ENCODE measurements around the gene CCDC8.
"Not testable (repeated sequence)": the region's sequence is repeated elsewhere in the genome, so short reads cannot be mapped to it uniquely, and the experiment has no call there.

The CCDC8 gene

GRCh38 chr19:46397801-46398479 is 15.4 kb downstream of the CCDC8 start:
- not testable (repeated sequence) for DNase-seq

- no peak for DNase-seq
These were observed 19.0 kb downstream of the CCDC8 start for GRCh38 chr19:46394402-46394797.

GRCh38 chr19:46393456-46394401 is 19.6 kb downstream of the CCDC8 start:
- DNase-seq, result no peak

- no peak for DNase-seq
These were observed 20.5 kb downstream of the CCDC8 start for GRCh38 chr19:46392837-46393236.

DNA sequence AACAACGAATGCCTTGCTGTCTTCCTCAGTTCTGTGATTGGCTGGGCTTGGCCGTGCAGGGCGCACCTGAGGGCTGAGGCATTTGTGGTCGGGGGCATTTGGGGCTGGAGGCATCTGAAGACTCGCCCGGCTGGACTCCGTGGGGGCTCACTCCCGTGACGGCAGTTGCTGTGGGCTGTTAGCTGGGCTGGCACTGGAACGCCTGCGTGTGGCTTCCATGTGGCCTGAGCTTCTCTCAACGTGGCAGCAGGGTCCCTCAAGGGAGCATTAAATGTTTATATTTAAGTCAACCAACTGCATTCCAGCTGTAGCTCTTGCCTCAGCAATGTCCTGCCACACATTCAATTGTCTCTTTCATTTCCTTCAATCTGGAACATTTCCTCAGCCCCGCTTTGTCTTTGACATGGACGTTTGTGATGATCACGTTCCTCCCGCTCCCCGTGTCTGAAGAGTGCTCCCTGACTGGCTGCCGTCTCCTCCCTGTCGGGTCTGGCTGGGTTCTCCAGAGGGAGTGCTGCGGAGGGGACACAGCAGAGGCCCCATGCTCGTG is 21.0 kb downstream of the CCDC8 start:
- no peak for DNase-seq

GRCh38 chr19:46391296-46392251 is 21.8 kb downstream of the CCDC8 start:
- no peak for DNase-seq

DNA sequence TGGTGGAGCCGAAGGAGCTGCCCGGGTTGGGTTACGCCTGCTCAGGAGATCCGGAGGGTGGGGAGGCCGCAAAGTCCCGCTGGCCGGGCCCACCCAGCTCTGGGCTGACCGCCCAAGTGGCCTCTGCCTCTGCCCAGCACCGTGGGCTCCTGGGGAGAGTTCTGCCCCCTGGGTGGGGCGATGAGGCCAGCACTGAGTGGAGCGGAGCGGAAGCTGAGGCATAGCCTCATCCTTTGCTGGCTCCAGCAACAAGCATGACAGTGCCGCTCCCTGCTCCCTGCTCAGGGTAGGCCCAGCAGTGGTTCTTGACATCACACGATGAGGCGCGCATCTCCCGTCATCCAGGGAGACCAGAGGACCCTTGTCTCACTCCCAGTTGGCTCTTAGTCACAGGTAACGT is 22.5 kb downstream of the CCDC8 start:
- no peak for DNase-seq

DNA sequence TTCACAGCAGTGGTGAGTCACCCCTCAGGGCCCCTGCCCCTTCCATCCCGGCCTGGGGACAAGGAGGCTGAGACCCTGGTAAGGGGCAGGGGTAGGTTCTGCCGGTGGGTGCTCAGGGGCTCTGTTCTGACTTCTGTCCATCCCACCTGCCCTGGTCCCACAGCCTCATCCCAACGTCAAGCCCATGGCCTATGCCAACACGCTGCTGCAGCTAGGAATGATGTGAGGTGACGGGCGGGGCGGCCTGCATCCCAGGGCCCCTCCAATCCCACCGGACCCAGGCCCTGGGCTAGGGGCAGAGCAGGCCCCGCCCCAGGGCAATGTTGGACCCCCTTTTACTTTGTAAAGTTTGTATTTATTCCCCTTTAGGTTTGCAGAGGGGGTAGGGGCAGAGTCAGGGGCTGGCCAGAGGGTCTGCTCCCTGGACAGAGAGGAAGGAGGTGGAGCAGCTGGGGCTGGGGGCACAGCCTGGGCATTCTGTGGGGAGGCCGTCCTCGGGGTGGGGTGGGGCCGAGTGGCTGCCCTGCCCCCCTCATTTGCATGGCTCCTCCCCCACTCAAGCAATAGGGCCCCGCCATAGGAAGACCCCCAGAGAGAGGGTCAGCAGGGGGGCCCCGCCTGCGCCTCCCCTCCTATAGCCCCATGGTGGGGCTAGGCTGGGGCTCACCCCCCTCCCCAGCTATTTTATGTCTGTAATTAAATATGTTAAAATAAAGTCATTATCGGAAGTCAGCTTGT is 23.1 kb downstream of the CCDC8 start:
- no peak for DNase-seq

DNA sequence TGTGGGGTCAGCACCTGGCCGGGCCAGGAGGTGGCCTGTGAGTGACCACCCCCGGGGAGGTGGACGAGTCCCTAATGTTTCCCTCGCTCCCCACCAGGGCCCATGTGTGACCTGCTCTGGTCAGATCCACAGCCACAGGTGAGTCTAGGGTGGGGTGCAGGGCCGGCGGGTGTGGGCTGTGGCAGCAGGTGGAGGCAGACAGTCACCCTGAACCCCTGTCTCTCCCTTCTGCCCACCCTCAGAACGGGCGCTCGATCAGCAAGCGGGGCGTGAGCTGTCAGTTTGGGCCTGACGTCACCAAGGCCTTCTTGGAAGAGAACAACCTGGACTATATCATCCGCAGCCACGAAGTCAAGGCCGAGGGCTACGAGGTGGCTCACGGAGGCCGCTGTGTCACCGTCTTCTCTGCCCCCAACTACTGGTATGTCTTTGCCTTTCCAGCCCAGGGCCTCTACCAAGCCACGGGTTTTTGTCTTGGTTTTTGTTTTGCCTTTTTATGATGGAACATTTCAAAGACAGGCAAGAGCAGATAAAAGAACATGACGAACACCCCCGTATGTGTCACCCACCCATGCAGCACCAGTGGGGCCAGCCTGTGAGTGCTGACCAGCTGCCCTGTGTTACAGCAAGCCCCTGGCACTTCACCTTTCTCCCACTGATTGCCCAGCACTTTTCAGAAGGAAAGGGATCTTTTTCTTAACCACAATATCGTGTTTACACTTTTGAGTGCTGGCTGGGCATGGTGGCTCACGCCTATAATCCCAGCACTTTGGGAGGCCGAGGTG is 24.9 kb downstream of the CCDC8 start:
- DNase-seq, result no peak

DNA sequence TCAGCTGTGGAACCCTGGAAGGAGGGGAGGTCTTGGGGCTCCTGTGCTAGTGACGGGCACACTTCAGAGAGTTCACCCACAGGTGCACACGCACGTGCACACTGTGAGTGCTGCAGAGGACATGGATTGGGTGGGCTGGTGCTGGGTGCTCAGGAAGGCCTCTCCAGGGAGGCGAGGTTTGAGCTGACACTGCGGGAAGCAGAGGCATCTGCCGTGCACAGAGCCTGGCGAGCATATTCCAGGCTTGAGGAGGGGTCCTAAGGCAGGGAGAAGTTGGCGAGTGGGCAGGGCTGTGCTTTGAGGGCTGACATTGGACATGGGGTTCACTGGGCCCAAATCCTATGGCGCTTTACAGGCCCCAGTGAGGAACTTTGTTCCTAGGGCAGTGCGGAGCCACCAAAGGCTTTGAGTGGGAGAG is 25.6 kb downstream of the CCDC8 start:
- no peak for DNase-seq

DNA sequence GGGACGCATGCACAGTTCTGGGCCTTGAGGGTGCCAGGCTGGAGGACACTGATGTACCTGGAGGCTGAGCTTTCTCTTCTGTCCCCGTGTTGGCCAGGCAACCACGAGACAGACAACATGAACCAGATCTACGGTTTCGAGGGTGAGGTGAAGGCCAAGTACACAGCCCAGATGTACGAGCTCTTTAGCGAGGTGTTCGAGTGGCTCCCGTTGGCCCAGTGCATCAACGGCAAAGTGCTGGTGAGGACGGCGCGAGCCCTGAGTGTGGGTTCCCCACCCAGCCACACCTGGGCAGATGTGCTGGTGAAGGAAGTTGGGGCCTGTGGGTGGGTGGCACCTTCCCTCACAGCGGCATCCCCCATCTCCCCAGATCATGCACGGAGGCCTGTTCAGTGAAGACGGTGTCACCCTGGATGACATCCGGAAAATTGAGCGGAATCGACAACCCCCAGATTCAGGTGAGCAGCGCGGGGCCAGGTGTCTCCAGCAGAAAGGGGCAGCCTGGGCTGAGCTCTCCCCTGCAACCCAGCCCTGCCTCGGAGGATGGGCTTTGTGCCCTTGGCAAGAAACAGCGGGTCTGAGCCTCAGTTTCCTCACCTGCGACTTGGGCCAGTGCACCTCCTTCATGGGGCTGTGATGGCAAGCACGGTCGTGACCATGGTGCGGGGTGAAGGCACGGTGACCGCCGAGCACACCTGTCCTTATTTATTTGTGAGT is 26.2 kb downstream of the CCDC8 start:
- DNase-seq, result no peak

GRCh38 chr19:46386151-46386550 is 27.2 kb downstream of the CCDC8 start:
- DNase-seq, result no peak

- DNase-seq, result no peak
These were observed 27.7 kb downstream of the CCDC8 start for GRCh38 chr19:46385636-46386035.

DNA sequence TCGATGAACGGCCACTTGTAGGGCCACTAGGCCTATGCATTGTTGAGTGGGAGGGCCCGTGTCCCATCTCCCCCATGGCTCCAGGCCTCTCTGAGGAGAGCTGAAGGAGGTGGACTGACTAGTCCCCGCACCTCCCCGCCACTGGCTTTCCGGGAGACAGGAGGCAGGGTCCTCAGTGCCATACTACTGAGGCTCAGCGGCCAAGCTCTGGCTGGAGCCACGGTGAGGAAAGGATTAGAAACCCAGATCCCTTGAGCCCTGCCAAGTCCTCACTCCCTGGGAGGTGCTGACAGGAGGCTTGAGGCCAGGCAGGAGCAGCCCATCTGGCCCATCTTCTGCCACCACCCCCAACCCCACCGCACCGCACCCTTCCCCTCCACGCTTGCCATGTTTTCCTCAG is 29.0 kb downstream of the CCDC8 start:
- no peak for DNase-seq

DNA sequence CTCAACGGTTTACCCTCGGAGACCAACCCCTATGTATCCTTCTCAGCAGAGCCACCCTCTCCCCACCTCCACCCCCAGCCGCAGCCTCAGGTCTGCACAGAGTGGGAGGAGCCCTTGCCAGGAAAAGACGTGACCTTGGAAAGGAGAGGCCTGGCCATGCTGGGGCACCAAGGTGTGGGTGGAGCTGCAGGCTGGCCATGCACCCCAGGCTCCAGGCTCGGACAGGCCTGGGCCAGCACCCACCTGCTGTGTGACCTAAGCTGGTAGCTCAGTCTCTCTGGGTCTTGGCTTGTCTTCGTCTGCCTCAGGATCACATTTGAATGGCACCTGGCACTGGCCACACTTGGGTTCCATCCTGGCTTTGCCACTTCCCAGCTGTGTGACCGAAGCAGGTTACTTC is 29.5 kb downstream of the CCDC8 start:
- no peak for DNase-seq

DNA sequence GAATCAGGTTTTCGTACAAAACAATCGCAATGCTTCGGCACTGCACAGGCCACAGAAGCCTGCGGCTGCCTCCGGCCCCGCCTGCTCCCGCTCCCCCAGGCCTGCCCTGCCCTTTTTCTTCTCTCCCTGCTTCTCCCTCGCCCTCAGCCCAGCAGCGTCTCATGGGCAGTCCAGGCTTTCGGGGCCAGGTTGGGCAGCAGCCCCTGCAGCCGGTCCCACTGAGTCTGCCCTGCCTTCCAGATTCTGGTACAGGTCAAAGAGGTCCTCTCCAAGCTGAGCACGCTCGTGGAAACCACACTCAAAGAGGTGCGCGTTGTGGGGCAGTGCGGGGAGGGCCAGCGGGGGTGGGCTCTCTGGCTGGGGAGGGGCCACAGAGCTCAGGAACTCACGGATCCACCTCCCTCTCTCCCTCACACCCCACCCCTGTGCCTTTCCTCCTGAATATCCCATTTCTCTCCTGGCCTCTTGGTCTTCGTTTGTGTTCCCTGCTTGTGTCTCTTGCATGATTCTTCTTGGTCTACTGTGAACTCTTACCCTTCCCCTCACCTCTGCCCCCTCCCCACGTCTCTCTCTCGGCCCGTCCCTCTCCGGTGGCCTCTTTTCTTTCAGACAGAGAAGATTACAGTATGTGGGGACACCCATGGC is 30.1 kb downstream of the CCDC8 start:
- no peak for DNase-seq

- no peak for DNase-seq
These were observed 31.5 kb downstream of the CCDC8 start for GRCh38 chr19:46381756-46382345.

DNA sequence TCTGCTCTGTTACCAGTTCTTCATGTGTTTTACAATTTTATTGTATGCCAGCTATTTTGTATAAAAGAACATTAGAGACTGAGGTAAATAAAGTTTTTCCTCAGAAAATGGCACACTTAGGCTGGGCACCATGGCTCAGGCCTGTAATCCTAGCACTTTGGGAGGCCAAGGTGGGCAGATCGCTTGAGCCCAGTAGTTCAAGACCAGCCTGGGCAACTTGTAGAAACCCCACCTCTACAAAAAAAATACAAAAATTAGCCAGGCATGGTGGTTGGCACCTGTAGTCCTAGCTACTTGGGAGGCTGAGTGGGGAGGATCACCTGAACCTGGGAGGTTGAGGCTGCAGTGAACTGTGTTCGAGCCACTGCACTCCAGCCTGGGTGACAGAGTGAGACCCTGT is 32.0 kb downstream of the CCDC8 start:
- no peak for DNase-seq

- DNase-seq, result no peak
These were observed 32.7 kb downstream of the CCDC8 start for GRCh38 chr19:46380690-46381089.

DNA sequence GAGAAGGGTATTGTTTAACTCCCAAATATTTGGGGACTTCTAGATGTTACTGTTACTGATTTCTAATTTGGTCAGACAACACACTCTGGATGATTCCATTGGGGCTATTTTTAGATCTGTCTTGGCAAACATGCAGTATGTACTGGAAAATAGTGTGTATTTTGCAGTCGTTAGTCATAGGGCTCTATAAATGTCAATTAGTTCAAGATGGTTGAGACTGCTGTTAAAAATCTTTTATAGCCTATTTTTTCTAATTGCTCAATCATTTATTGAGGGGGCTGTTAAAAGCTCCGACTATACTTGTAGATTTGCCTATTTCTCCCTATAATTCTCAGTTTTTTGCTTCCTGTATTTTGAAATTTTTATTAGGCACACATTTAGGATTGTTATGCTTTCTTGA is 35.1 kb downstream of the CCDC8 start:
- DNase-seq, result no peak

All from hematopoietic multipotent progenitor cell treated with erythropoietin and hydrocortisone succinate and interleukin-3 and kit ligand, for 4 days (in vitro differentiated cells).